Activated T-helper 17 cell treated with anti-CD3 and anti-CD28 coated beads, Interleukin-2, amount 50 U/mL, for 72 hours (primary cell): ENCODE data around the gene CMYA5. TPM values are rescaled to one million over a fixed set of nuclear protein-coding genes. Genes with fewer than 3 reads are reported as not detected.

Experiments used
- ATAC-seq: fragments of 150-1000 bp; cut with Tn5 transposase; replicated peaks from 2 replicates; pipeline ENCODE4 v1.10.0; 2021; ENCODE audit warnings: mild to moderate bottlenecking, moderate library complexity
- H3K27ac Mint-ChIP-seq: one replicate; pipeline ENCODE4 v1.8.0; 2022; ENCODE audit warnings: mixed read lengths
- H3K27me3 Mint-ChIP-seq: one replicate; pipeline ENCODE4 v1.8.0; 2022; ENCODE audit warnings: mixed read lengths
- H3K36me3 Mint-ChIP-seq: one replicate; pipeline ENCODE4 v1.8.0; 2022; ENCODE audit warnings: low read depth, mild to moderate bottlenecking, mixed read lengths
- H3K4me1 Mint-ChIP-seq: one replicate; pipeline ENCODE4 v1.8.0; 2022; ENCODE audit warnings: mixed read lengths
- H3K4me3 Mint-ChIP-seq: one replicate; pipeline ENCODE4 v1.8.0; 2022; ENCODE audit warnings: mild to moderate bottlenecking, mixed read lengths
- H3K9me3 Mint-ChIP-seq: one replicate; pipeline ENCODE4 v1.8.0; 2022; ENCODE audit warnings: mixed read lengths
- total RNA-seq, 2 donors: library from RNA; stranded (reverse); gene quantifications; one replicate each; pipeline ENCODE4 v1.2.3, GENCODE V29; 2022

Gene CMYA5
- total RNA-seq, 2 donors from 2014 or later, result 0.19 to 0.50 TPM

GRCh38 chr5:79837761-79838551 lies 148.3 kb downstream of the CMYA5 start:
- no peaks in the 10 kb centered on the region for H3K36me3 Mint-ChIP-seq
- H3K4me3 Mint-ChIP-seq, result no peak overlapping the region
- H3K27ac Mint-ChIP-seq, result no peak overlapping the region
- peaks cover 3% of the 10 kb centered on the region for H3K4me1 Mint-ChIP-seq
- ATAC-seq, result no peak
- H3K27me3 Mint-ChIP-seq, result peaks cover 11% of the 10 kb centered on the region
- no peaks in the 10 kb centered on the region for H3K9me3 Mint-ChIP-seq

GRCh38 chr5:79840084-79840990 lies 150.7 kb downstream of the CMYA5 start:
- ATAC-seq, result no peak
- Mint-ChIP-seq H3K36me3 (no peaks in the 10 kb centered on the region), H3K4me3 (no peak overlapping the region), H3K27ac (no peak overlapping the region), H3K27me3 (peaks cover 13% of the 10 kb centered on the region), H3K4me1 (peaks cover 4% of the 10 kb centered on the region), H3K9me3 (no peaks in the 10 kb centered on the region)

- Mint-ChIP-seq H3K4me3 (no peak overlapping the region), H3K27me3 (peaks cover 13% of the 10 kb centered on the region), H3K4me1 (peaks cover 11% of the 10 kb centered on the region), H3K27ac (no peak overlapping the region), H3K9me3 (no peaks in the 10 kb centered on the region), H3K36me3 (no peaks in the 10 kb centered on the region)
- no peak for ATAC-seq
Measured at GRCh38 chr5:79841172-79841571, 151.5 kb downstream of the CMYA5 start.

GRCh38 chr5:79842006-79842881 lies 152.6 kb downstream of the CMYA5 start:
- Mint-ChIP-seq H3K4me1 (peaks cover 11% of the 10 kb centered on the region), H3K4me3 (no peak overlapping the region), H3K27ac (no peak overlapping the region), H3K9me3 (no peaks in the 10 kb centered on the region), H3K27me3 (peaks cover 13% of the 10 kb centered on the region), H3K36me3 (no peaks in the 10 kb centered on the region)
- ATAC-seq, result no peak

- Mint-ChIP-seq H3K4me3 (no peak overlapping the region), H3K9me3 (no peaks in the 10 kb centered on the region), H3K27ac (no peak overlapping the region), H3K27me3 (peaks cover 18% of the 10 kb centered on the region), H3K36me3 (no peaks in the 10 kb centered on the region), H3K4me1 (peaks cover 11% of the 10 kb centered on the region)
- ATAC-seq, result no peak
Measured at GRCh38 chr5:79842991-79843390, 153.4 kb downstream of the CMYA5 start.

GRCh38 chr5:79843450-79844388 lies 154.1 kb downstream of the CMYA5 start:
- H3K36me3 Mint-ChIP-seq, result no peaks in the 10 kb centered on the region
- no peaks in the 10 kb centered on the region for H3K9me3 Mint-ChIP-seq
- H3K4me3 Mint-ChIP-seq, result no peak overlapping the region
- H3K27me3 Mint-ChIP-seq, result peaks cover 18% of the 10 kb centered on the region
- H3K4me1 Mint-ChIP-seq, result peaks cover 11% of the 10 kb centered on the region
- H3K27ac Mint-ChIP-seq, result no peak overlapping the region
- no peak for ATAC-seq

GRCh38 chr5:79844571-79844970 lies 154.9 kb downstream of the CMYA5 start:
- no peak for ATAC-seq
- H3K36me3 Mint-ChIP-seq, result no peaks in the 10 kb centered on the region
- H3K9me3 Mint-ChIP-seq, result no peaks in the 10 kb centered on the region
- H3K27ac Mint-ChIP-seq, result no peak overlapping the region
- H3K4me3 Mint-ChIP-seq, result no peak overlapping the region
- H3K27me3 Mint-ChIP-seq, result peaks cover 18% of the 10 kb centered on the region
- H3K4me1 Mint-ChIP-seq, result peaks cover 11% of the 10 kb centered on the region

GRCh38 chr5:79845448-79846197 lies 156.0 kb downstream of the CMYA5 start:
- Mint-ChIP-seq H3K27me3 (peaks cover 13% of the 10 kb centered on the region), H3K36me3 (no peaks in the 10 kb centered on the region), H3K4me3 (peak overlapping the region; percentile 10), H3K27ac (peak overlapping the region; percentile 63), H3K4me1 (peaks cover 8% of the 10 kb centered on the region), H3K9me3 (no peaks in the 10 kb centered on the region)
- peak; percentile 92 for ATAC-seq

GRCh38 chr5:79846198-79846521 lies 156.5 kb downstream of the CMYA5 start:
- no peaks in the 10 kb centered on the region for H3K36me3 Mint-ChIP-seq
- ATAC-seq, result peak; percentile 37
- peaks cover 7% of the 10 kb centered on the region for H3K4me1 Mint-ChIP-seq
- peak overlapping the region; percentile 10 for H3K4me3 Mint-ChIP-seq
- no peaks in the 10 kb centered on the region for H3K9me3 Mint-ChIP-seq
- peaks cover 12% of the 10 kb centered on the region for H3K27me3 Mint-ChIP-seq
- H3K27ac Mint-ChIP-seq, result peak overlapping the region; percentile 63

- Mint-ChIP-seq H3K9me3 (no peaks in the 10 kb centered on the region), H3K4me3 (no peak overlapping the region), H3K27ac (no peak overlapping the region), H3K4me1 (peaks cover 7% of the 10 kb centered on the region), H3K36me3 (no peaks in the 10 kb centered on the region), H3K27me3 (peaks cover 11% of the 10 kb centered on the region)
- ATAC-seq, result no peak
Measured at GRCh38 chr5:79847561-79847960, 157.9 kb downstream of the CMYA5 start.

- H3K36me3 Mint-ChIP-seq, result no peaks in the 10 kb centered on the region
- no peak for ATAC-seq
- no peak overlapping the region for H3K27ac Mint-ChIP-seq
- H3K4me3 Mint-ChIP-seq, result no peak overlapping the region
- H3K9me3 Mint-ChIP-seq, result no peaks in the 10 kb centered on the region
- H3K27me3 Mint-ChIP-seq, result peaks cover 12% of the 10 kb centered on the region
- H3K4me1 Mint-ChIP-seq, result peaks cover 7% of the 10 kb centered on the region
Measured at GRCh38 chr5:79849061-79849460, 159.4 kb downstream of the CMYA5 start.
